GM12873 (cell line): ENCODE measurements around the gene SLC16A7.

ENCODE experiments used
- TF ChIP-seq, protein P1 (sequence below): IDR thresholded peaks from 2 replicates; pipeline ENCODE4 v1.5.1; 2012; ENCODE audit warnings: low read depth, mild to moderate bottlenecking, moderate library complexity, low read length, control low read depth; ENCODE audit not compliant: insufficient read depth; ENCODE audit errors: missing control alignments

The SLC16A7 gene, protein sequence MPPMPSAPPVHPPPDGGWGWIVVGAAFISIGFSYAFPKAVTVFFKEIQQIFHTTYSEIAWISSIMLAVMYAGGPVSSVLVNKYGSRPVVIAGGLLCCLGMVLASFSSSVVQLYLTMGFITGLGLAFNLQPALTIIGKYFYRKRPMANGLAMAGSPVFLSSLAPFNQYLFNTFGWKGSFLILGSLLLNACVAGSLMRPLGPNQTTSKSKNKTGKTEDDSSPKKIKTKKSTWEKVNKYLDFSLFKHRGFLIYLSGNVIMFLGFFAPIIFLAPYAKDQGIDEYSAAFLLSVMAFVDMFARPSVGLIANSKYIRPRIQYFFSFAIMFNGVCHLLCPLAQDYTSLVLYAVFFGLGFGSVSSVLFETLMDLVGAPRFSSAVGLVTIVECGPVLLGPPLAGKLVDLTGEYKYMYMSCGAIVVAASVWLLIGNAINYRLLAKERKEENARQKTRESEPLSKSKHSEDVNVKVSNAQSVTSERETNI

DNA sequence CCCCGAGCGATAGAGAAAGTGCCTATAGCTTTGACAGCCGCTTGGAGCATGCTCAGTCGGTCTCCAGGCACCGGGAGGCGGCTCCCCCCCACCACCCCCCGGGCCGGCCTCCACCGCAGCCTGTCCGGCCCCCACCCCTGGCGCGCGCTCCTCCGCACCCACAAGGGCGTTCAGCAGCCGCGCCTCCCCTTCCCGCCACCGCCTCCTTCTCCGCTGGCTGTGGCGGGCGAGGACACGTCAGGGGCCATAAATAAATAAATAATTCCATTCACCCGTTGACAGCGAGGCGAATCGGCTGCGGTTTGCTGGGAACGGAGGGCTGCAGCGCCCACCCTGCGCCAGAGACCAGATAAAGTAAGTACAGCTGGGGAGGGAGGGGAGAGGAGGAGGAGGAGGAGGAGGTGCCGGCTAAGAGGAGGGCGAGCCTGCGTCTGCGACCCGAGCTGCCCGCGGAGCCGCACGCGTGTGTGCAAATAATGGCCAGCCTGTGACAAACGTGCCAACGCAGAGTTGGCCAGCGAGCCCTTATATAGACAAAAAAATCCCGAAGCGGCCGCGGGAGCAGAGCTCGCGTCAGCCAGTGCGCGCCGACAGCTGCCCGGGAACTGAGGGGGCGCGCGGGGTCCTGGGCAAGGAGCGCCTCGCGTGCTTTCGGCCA, at the start of gene SLC16A7:
SLC16A7 (plus strand) TSS at position 147 of the 658 bp plus-strand sequence. CDS start 108,773 bp downstream, outside the sequence.
- TF ChIP-seq, protein P1, sequence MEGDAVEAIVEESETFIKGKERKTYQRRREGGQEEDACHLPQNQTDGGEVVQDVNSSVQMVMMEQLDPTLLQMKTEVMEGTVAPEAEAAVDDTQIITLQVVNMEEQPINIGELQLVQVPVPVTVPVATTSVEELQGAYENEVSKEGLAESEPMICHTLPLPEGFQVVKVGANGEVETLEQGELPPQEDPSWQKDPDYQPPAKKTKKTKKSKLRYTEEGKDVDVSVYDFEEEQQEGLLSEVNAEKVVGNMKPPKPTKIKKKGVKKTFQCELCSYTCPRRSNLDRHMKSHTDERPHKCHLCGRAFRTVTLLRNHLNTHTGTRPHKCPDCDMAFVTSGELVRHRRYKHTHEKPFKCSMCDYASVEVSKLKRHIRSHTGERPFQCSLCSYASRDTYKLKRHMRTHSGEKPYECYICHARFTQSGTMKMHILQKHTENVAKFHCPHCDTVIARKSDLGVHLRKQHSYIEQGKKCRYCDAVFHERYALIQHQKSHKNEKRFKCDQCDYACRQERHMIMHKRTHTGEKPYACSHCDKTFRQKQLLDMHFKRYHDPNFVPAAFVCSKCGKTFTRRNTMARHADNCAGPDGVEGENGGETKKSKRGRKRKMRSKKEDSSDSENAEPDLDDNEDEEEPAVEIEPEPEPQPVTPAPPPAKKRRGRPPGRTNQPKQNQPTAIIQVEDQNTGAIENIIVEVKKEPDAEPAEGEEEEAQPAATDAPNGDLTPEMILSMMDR, result no peak

DNA sequence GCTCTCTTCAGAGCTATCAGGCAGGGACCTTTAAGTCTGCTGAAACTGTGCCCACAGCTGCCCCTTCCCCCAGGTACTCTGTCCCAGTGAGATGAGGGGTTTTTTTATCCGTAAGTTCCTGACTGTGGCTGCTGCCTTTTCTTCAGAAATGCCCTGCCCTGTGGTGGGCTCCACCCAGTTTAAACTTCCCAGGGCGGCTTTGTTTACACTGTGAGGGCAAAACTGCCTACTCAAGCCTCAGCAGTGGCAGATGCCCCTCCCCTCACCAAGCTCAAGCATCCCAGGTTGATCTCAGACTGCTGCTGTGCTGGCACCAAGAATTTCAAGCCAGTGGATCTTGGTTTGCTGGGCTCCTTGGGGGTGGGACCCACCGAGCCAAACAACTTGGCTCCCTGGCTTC, 46.9 kb upstream of the SLC16A7 start:
- TF ChIP-seq, protein P1, result no peak

DNA sequence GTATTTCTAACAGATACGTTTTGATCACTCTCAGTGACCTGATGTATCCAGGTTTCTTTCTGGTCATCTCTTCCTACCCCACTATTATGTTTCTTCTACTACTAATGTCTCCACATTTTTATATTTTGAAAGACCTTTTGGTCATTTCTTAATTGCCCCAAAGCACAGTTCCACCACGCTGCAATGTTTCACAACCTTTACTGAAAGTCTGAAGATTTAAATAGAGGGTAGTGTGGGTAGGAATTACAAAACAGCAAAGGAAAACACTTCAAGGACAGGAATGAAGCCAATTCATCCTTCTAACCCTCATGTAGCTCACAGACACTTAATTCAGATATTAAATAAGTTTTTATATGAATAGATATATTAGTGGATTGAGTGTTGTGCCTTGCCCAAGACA, 36.1 kb upstream of the SLC16A7 start:
- TF ChIP-seq, protein P1, result no peak

DNA sequence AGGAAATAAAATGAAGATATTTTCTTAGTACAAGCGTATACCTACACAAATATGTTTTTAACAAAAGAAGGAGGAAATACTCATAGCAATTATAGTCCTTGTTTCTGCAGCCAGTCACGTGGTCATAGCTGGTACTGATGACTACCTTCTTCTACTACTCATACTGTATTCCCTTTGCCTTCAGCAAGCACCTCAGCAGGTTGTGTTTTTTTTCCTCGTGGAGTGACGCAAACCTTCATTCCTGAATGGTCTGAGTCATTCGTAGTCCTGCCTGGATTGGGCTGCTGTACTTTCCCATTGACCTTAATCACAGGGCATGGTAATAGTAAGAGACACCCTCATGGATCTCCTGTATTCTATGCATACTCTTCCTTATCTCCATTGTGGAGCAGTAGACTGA, 25.7 kb upstream of the SLC16A7 start:
- TF ChIP-seq, protein P1, result no peak

DNA sequence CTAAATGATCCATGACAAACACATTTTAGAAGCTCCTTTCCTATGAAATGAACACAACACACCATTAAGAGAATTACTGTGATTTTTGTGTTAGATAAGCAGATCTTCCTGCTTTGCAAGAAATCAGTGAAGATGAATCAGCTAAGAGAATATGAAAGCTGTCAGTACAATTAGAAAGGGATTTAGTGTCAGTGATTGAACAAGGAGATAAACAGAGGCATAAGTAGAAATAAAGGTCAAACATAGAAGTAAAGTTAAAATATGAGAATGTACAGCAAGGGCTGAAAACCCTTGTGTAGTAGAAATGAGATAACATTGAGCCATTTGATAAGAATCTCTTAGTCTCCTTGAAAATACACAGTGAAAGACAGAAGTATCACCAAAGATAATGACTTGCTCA, 21.4 kb upstream of the SLC16A7 start:
- TF ChIP-seq, protein P1, result no peak

DNA sequence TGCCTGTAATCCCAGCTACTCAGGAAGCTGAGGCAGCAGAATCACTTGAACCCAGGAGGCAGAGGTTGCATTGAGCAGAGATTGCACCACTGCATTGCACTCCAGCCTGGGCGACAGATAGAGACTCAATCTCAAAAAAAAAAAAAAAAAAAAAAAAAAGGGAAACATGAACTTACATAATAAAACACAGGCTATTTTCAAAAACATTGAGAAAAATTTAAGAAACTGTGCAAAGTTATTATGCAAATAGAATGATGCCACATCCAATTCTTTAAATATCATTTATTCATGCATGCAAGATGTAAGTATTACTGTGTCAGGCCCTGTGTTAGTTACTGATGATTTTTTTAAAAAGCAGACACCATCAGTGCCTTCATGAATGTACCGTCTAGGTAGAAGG, 20.0 kb upstream of the SLC16A7 start:
- TF ChIP-seq, protein P1, result no peak

DNA sequence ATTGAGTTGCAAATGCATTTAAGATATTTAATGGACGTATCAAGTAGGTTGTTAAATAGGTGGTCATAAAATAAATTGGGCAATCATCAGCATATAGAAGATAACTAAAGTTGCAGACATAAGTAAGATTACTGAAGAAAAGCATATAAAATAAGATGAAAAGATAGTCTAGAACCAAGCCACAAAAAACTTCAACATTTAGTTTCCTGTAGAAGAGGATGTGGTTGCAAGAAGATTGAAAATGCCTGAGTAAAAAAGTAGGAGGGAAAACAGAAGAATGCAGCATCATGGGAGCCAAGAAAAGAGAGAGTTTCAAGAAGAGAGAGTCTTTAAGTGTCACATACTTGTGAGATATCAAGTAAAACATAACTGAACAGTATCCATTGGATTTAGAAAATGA, 17.6 kb upstream of the SLC16A7 start:
- TF ChIP-seq, protein P1, result no peak
